Nephron (organoid): ENCODE measurements around the gene GBF1.

Source experiments
- H3K27ac Mint-ChIP-seq, 3 experiments: 2 replicates each; pipeline ENCODE4 v1.8.0; 2020; ENCODE audit warnings: mixed read lengths in 3 of 3, mild to moderate bottlenecking in 2 of 3, moderate library complexity in 1 of 3
- H3K27me3 Mint-ChIP-seq: 2 replicates; pipeline ENCODE4 v1.8.0; 2021; ENCODE audit warnings: low read depth, mild to moderate bottlenecking, moderate library complexity, mixed read lengths
- H3K36me3 Mint-ChIP-seq: 2 replicates; pipeline ENCODE4 v1.8.0; 2020; ENCODE audit warnings: low read depth, mixed read lengths
- H3K4me1 Mint-ChIP-seq: 2 replicates; pipeline ENCODE4 v1.8.0; 2020; ENCODE audit warnings: mixed read lengths
- H3K4me3 Mint-ChIP-seq, 3 experiments: 2 replicates each; pipeline ENCODE4 v1.8.0; 2020; ENCODE audit warnings: mild to moderate bottlenecking in 3 of 3, mixed read lengths in 3 of 3, moderate library complexity in 2 of 3
- H3K9me3 Mint-ChIP-seq: 2 replicates; pipeline ENCODE4 v1.8.0; 2020; ENCODE audit warnings: mixed read lengths
- TF ChIP-seq, protein P1 (sequence below), 3 experiments: fragments of 200-600 bp; sonication (generic); IDR thresholded peaks; one replicate each; pipeline ENCODE4 v1.5.0; 2021; ENCODE audit warnings: antibody characterized with exemption in 3 of 3; ENCODE audit not compliant: unreplicated experiment in 3 of 3

Gene GBF1

GRCh38 chr10:102344067-102344466 lies 98.7 kb downstream of the GBF1 start:
- H3K4me3 Mint-ChIP-seq, result no peak overlapping the region
- H3K27me3 Mint-ChIP-seq, result no peaks in the 10 kb centered on the region
- H3K4me1 Mint-ChIP-seq, result peaks cover 5% of the 10 kb centered on the region
- H3K9me3 Mint-ChIP-seq, result no peaks in the 10 kb centered on the region
- no peak overlapping the region for H3K27ac Mint-ChIP-seq
- TF ChIP-seq, protein P1, sequence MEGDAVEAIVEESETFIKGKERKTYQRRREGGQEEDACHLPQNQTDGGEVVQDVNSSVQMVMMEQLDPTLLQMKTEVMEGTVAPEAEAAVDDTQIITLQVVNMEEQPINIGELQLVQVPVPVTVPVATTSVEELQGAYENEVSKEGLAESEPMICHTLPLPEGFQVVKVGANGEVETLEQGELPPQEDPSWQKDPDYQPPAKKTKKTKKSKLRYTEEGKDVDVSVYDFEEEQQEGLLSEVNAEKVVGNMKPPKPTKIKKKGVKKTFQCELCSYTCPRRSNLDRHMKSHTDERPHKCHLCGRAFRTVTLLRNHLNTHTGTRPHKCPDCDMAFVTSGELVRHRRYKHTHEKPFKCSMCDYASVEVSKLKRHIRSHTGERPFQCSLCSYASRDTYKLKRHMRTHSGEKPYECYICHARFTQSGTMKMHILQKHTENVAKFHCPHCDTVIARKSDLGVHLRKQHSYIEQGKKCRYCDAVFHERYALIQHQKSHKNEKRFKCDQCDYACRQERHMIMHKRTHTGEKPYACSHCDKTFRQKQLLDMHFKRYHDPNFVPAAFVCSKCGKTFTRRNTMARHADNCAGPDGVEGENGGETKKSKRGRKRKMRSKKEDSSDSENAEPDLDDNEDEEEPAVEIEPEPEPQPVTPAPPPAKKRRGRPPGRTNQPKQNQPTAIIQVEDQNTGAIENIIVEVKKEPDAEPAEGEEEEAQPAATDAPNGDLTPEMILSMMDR (IDR thresholded peaks at IDR 0.05; ENCODE audit: unreplicated experiment in 3 of 3), result no peak
- peaks cover 27% of the 10 kb centered on the region for H3K36me3 Mint-ChIP-seq

DNA sequence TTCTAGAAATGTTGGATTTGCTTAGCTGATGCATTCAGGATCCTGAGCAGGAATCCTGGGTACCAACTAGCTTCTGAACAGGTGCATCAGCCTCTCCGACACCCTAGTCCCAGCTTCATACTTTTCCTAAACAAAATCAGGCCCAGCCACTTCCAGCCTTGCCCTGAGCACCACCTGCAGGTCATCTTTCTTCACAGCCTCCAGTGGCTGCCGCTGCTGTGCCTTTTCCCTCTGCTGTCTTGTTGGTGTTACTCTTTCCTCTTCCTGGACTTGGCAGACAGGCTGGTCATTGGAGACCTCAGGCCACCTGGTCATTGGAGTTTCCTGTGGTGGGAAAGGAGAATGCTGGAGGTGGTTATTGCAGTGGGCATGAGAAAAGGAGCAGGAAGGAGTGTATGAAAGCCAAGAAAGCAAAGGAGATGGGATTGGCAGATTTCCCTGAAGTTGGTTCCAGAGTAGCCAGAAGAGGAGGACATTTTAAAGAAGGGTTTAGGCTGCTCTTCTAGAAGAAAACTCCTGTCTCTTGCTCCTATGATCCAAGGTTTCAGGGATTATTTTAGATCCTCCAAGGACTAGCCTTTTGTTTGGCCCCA lies 102.0 kb downstream of the GBF1 start:
- Mint-ChIP-seq H3K27me3 (no peaks in the 10 kb centered on the region), H3K36me3 (peaks cover 34% of the 10 kb centered on the region), H3K4me3 (no peak overlapping the region), H3K27ac (no peak overlapping the region), H3K9me3 (no peaks in the 10 kb centered on the region), H3K4me1 (peaks cover 3% of the 10 kb centered on the region)
- TF ChIP-seq, protein P1 (IDR thresholded peaks at IDR 0.05; ENCODE audit: unreplicated experiment in 3 of 3), result peak; percentile 57 to 59 (median 58)

DNA sequence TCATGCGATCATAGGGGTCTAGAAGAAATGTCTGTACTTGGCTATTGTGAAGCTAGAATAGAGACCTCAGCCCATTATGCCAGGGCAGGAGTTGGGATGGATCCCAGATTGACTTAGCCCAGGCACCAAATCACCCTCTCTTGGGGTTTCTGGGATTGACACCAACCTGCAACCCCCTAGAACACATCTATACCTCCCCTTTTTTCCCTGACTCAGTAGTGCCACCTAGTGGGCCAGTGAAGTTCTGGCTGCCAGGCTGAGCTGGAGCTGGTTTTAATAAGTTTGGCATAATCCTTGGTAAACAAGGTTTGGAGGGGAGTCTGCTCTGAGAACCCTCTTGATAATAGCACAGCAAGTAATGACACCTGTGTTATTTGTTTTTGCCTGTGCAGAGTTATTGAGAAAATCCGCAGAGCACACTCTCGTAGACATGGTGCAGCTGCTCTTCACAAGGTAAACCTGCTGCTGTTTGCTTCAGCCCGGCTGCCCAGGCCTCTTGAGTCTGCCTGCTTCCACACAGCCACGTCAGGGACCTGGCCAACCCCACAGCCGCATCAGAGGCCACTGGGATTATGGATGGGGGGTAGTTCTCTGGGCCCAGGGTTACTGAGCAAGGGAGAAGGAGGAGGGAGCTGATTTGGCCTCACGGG lies 106.9 kb downstream of the GBF1 start:
- TF ChIP-seq, protein P1 (IDR thresholded peaks at IDR 0.05; ENCODE audit: unreplicated experiment in 3 of 3), result peak; percentile 86 to 95 (median 88)
- Mint-ChIP-seq H3K27ac (no peak overlapping the region), H3K36me3 (peaks cover 40% of the 10 kb centered on the region), H3K4me3 (no peak overlapping the region), H3K27me3 (no peaks in the 10 kb centered on the region), H3K4me1 (no peaks in the 10 kb centered on the region), H3K9me3 (no peaks in the 10 kb centered on the region)

GRCh38 chr10:102354451-102354850 lies 109.1 kb downstream of the GBF1 start:
- H3K4me1 Mint-ChIP-seq, result no peaks in the 10 kb centered on the region
- no peaks in the 10 kb centered on the region for H3K9me3 Mint-ChIP-seq
- TF ChIP-seq, protein P1 (IDR thresholded peaks at IDR 0.05; ENCODE audit: unreplicated experiment in 3 of 3), result no peak
- H3K27ac Mint-ChIP-seq, result no peak overlapping the region
- H3K4me3 Mint-ChIP-seq, result no peak overlapping the region
- no peaks in the 10 kb centered on the region for H3K27me3 Mint-ChIP-seq
- H3K36me3 Mint-ChIP-seq, result peaks cover 48% of the 10 kb centered on the region

DNA sequence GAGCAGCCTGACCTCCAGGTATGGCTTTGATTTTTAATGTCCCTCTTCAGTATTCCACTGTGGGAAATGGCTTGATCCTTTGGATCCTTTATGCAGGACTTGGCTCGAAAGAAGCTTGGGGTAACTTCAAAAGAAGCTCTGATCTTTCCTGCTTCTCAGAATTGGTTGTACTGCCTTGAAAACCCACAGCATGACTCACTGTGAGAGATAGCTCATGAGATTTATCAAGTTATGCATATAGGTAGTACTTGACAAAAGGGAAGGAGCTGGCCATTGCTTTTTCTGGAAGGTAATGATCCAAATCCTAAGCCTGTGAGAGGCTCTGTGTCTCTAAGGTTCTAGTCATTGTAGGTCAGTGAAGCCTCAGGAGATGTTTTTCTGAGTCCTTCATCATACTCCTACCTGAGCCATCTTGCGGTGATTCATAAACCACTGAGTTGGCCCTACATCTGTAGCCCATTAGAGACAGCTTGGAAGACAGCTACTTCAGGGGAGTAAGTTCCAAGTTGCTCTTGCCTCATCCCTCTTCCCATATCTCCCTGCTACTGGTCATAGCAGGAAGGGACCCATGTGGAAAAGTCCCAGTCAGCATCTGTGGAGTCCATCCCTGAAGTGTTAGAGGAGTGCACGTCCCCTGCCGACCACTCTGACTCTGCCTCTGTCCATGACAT lies 113.5 kb downstream of the GBF1 start:
- Mint-ChIP-seq H3K9me3 (no peaks in the 10 kb centered on the region), H3K4me3 (no peak overlapping the region), H3K4me1 (no peaks in the 10 kb centered on the region), H3K27me3 (no peaks in the 10 kb centered on the region), H3K27ac (no peak overlapping the region), H3K36me3 (peaks cover 77% of the 10 kb centered on the region)
- TF ChIP-seq, protein P1 (IDR thresholded peaks at IDR 0.05; ENCODE audit: unreplicated experiment in 3 of 3), result no peak
